GM23338 (cell line): ENCODE results near the gene TMEM200A.

Experiments used
- CTCF ChIP-seq, 2 experiments: fragments of 200-600 bp in 1 of 2; sonication (generic) in 1 of 2; conservative IDR thresholded peaks; 2 replicates each; pipeline versions ENCODE4 v1.5.1 to v1.6.1; 2016 to 2017; ENCODE audit warnings: antibody characterized with exemption in 2 of 2, low read depth in 2 of 2, mild to moderate bottlenecking in 2 of 2, moderate library complexity in 1 of 2
- ETS1 ChIP-seq: IDR thresholded peaks from 2 replicates; pipeline ENCODE4 v1.6.1; 2016; ENCODE audit warnings: antibody characterized with exemption
- EZH2 ChIP-seq: fragments of 200-600 bp; sonication (generic); IDR thresholded peaks from one replicate; pipeline ENCODE4 v1.8.0; 2017; ENCODE audit warnings: antibody characterized with exemption, mild to moderate bottlenecking, low read depth; ENCODE audit not compliant: unreplicated experiment
- EZH2phosphoT487 ChIP-seq: fragments of 200-600 bp; sonication (generic); IDR thresholded peaks from one replicate; pipeline ENCODE4 v1.8.1; 2018; ENCODE audit warnings: antibody characterized with exemption; ENCODE audit not compliant: unreplicated experiment
- JUNB ChIP-seq: IDR thresholded peaks from one replicate; pipeline ENCODE4 v1.6.1; 2016; ENCODE audit warnings: antibody characterized with exemption; ENCODE audit not compliant: unreplicated experiment
- POLR2AphosphoS5 ChIP-seq: IDR thresholded peaks from 2 replicates; pipeline ENCODE4 v1.6.1; 2016; ENCODE audit warnings: antibody characterized with exemption, low read depth
- REST ChIP-seq: IDR thresholded peaks from one replicate; pipeline ENCODE4 v1.6.1; 2018; ENCODE audit warnings: antibody characterized with exemption; ENCODE audit not compliant: unreplicated experiment
- STAT1 ChIP-seq: IDR thresholded peaks from one replicate; pipeline ENCODE4 v1.6.1; 2016; ENCODE audit warnings: antibody characterized with exemption; ENCODE audit not compliant: unreplicated experiment
- ZNF331 ChIP-seq: fragments of 250-450 bp; sonication (Bioruptor Pico); IDR thresholded peaks from 2 replicates; pipeline ENCODE4 v1.5.0; 2020; ENCODE audit warnings: low read depth, mild to moderate bottlenecking, moderate library complexity

- no peak for TF ChIP-seq POLR2AphosphoS5
- TF ChIP-seq CTCF (conservative IDR thresholded peaks at IDR 0.05; ENCODE audit: low read depth in 2 of 2): no peak
- TF ChIP-seq EZH2: no peak
- no peak for TF ChIP-seq EZH2phosphoT487
- TF ChIP-seq ZNF331 (CRISPR knock-in tag): no peak
- TF ChIP-seq JUNB: no peak
- no peak for TF ChIP-seq STAT1
- no peak for TF ChIP-seq REST
- no peak for TF ChIP-seq ETS1
Observed at GRCh38 chr6:130421585-130421984, 55.8 kb downstream of the TMEM200A start.
